WTC11 (cell line): Measurements from ENCODE around the gene ZNF775. TPM values are rescaled to one million over a fixed set of nuclear protein-coding genes. Genes with fewer than 3 reads are reported as not detected.
A peak's percentile ranks its signal among the peaks of the same experiment; 100 is the strongest.

Experiments
- ATAC-seq: fragments of 200-7000 bp; cut with Tn5 transposase; 2 replicates; pipeline ENCODE4 v1.10.0; 2021; ENCODE audit warnings: mild to moderate bottlenecking, moderate library complexity
- CTCF ChIA-PET: fragments of 300-600 bp; sonication (Branson Sonifier 250); formaldehyde crosslinking; loops from one replicate; lab custom pipeline; 2021; ENCODE audit warnings: antibody characterized with exemption; lab: Charles Lee
- POLR2A ChIA-PET: fragments of 350-600 bp; sonication (Branson Sonifier 250); formaldehyde crosslinking; loops from one replicate; lab custom pipeline; 2021; ENCODE audit warnings: antibody characterized with exemption; lab: Charles Lee
- DNase-seq: peaks from one replicate; pipeline ENCODE4 v3.0.0; 2021; ENCODE audit warnings: low spot score
- H3K27ac Mint-ChIP-seq: 2 replicates; pipeline ENCODE4 v1.8.0; 2021; ENCODE audit warnings: mixed read lengths
- H3K27me3 Mint-ChIP-seq: 2 replicates; pipeline ENCODE4 v1.8.0; 2021; ENCODE audit warnings: low read depth, mild to moderate bottlenecking, moderate library complexity, mixed read lengths
- H3K36me3 Mint-ChIP-seq: 2 replicates; pipeline ENCODE4 v1.8.0; 2021; ENCODE audit warnings: mixed read lengths
- H3K4me1 Mint-ChIP-seq: 2 replicates; pipeline ENCODE4 v1.8.0; 2022; ENCODE audit warnings: mixed read lengths
- H3K4me3 Mint-ChIP-seq: 2 replicates; pipeline ENCODE4 v1.8.0; 2021; ENCODE audit warnings: mild to moderate bottlenecking, moderate library complexity, mixed read lengths
- H3K9me3 Mint-ChIP-seq: 2 replicates; pipeline ENCODE4 v1.8.0; 2021; ENCODE audit warnings: mixed read lengths
- ATF3 ChIP-seq: sonication (generic); formaldehyde crosslinking; conservative IDR thresholded peaks from 2 replicates; pipeline ENCODE4 v1.8.1; 2022; ENCODE audit warnings: mild to moderate bottlenecking, missing genetic modification reagents
- CBFB ChIP-seq: sonication (generic); formaldehyde crosslinking; IDR thresholded peaks from 2 replicates; pipeline ENCODE4 v1.8.1; 2022; ENCODE audit warnings: mild to moderate bottlenecking, low read depth, missing genetic modification reagents
- E2F4 ChIP-seq: sonication (generic); formaldehyde crosslinking; IDR thresholded peaks from 2 replicates; pipeline ENCODE4 v1.8.1; 2022; ENCODE audit warnings: low read depth, mild to moderate bottlenecking, moderate library complexity, missing genetic modification reagents, borderline replicate concordance
- JAZF1 ChIP-seq: fragments of 250-450 bp; sonication (Bioruptor Pico); IDR thresholded peaks from 2 replicates; pipeline ENCODE4 v1.9.0; 2021; ENCODE audit warnings: moderate library complexity, mild to moderate bottlenecking, inconsistent platforms
- JUN ChIP-seq: sonication (generic); formaldehyde crosslinking; IDR thresholded peaks from 2 replicates; pipeline ENCODE4 v1.8.0; 2023; ENCODE audit warnings: mild to moderate bottlenecking, missing genetic modification reagents
- KAT7 ChIP-seq: sonication (generic); formaldehyde crosslinking; IDR thresholded peaks from 2 replicates; pipeline ENCODE4 v1.8.1; 2023; ENCODE audit warnings: missing genetic modification reagents, mild to moderate bottlenecking, borderline replicate concordance
- MLX ChIP-seq: sonication (generic); formaldehyde crosslinking; IDR thresholded peaks from 2 replicates; pipeline ENCODE4 v1.8.1; 2023; ENCODE audit warnings: mild to moderate bottlenecking, missing genetic modification reagents, moderate library complexity
- MYBL2 ChIP-seq: sonication (generic); formaldehyde crosslinking; IDR thresholded peaks from 2 replicates; pipeline ENCODE4 v1.8.1; 2023; ENCODE audit warnings: mild to moderate bottlenecking, moderate library complexity, missing genetic modification reagents
- NFE2L1 ChIP-seq: sonication (generic); formaldehyde crosslinking; IDR thresholded peaks from 2 replicates; pipeline ENCODE4 v1.8.1; 2023; ENCODE audit warnings: missing genetic modification reagents
- NR3C1 ChIP-seq: sonication (generic); formaldehyde crosslinking; conservative IDR thresholded peaks from 2 replicates; pipeline ENCODE4 v1.8.1; 2023; ENCODE audit warnings: low read depth, mild to moderate bottlenecking, missing genetic modification reagents
- OVOL2 ChIP-seq: fragments of 250-450 bp; sonication (Bioruptor Pico); IDR thresholded peaks from 2 replicates; pipeline ENCODE4 v1.9.0; 2021; ENCODE audit warnings: mild to moderate bottlenecking, borderline replicate concordance
- RELA ChIP-seq: sonication (generic); formaldehyde crosslinking; IDR thresholded peaks from 2 replicates; pipeline ENCODE4 v1.8.1; 2022; ENCODE audit warnings: missing genetic modification reagents, mild to moderate bottlenecking, borderline replicate concordance
- TCF7 ChIP-seq: sonication (generic); formaldehyde crosslinking; IDR thresholded peaks from 2 replicates; pipeline ENCODE4 v1.8.0; 2022; ENCODE audit warnings: mild to moderate bottlenecking, low read depth, missing genetic modification reagents, moderate library complexity
- TEAD4 ChIP-seq: sonication (generic); formaldehyde crosslinking; IDR thresholded peaks from 2 replicates; pipeline ENCODE4 v1.8.0; 2022; ENCODE audit warnings: mild to moderate bottlenecking, missing genetic modification reagents
- ZNF121 ChIP-seq: sonication (generic); formaldehyde crosslinking; IDR thresholded peaks from 2 replicates; pipeline ENCODE4 v1.8.0; 2023; ENCODE audit warnings: missing genetic modification reagents
- ZNF317 ChIP-seq: sonication (generic); formaldehyde crosslinking; IDR thresholded peaks from 2 replicates; pipeline ENCODE4 v1.8.1; 2023; ENCODE audit warnings: low read depth, mild to moderate bottlenecking, moderate library complexity, missing genetic modification reagents, borderline replicate concordance
- ZNF396 ChIP-seq: fragments of 250-450 bp; sonication (Bioruptor Pico); IDR thresholded peaks from 2 replicates; pipeline ENCODE4 v1.8.0; 2021; ENCODE audit warnings: mild to moderate bottlenecking, moderate library complexity, borderline replicate concordance
- ZNF416 ChIP-seq: fragments of 250-450 bp; sonication (Bioruptor Pico); IDR thresholded peaks from 2 replicates; pipeline ENCODE4 v1.9.0; 2021; ENCODE audit warnings: mild to moderate bottlenecking, inconsistent platforms
- total RNA-seq: library from RNA; stranded (reverse); gene quantifications from 3 replicates; pipeline ENCODE4 v1.2.3, GENCODE V29; 2021
- TF ChIP-seq, protein P1 (sequence below): sonication (generic); formaldehyde crosslinking; IDR thresholded peaks from 2 replicates; pipeline ENCODE4 v1.8.1; 2022; ENCODE audit warnings: missing genetic modification reagents, borderline replicate concordance
- TF ChIP-seq, protein P2 (sequence below): sonication (generic); formaldehyde crosslinking; IDR thresholded peaks from 2 replicates; pipeline ENCODE4 v1.8.1; 2023; ENCODE audit warnings: mild to moderate bottlenecking, missing genetic modification reagents, moderate library complexity
- TF ChIP-seq, protein P3 (sequence below): sonication (generic); formaldehyde crosslinking; IDR thresholded peaks from 2 replicates; pipeline ENCODE4 v1.8.0; 2022; ENCODE audit warnings: mild to moderate bottlenecking, missing genetic modification reagents

The ZNF775 gene
- total RNA-seq, 1 experiment from 2014 or later = 25.4 TPM

DNA sequence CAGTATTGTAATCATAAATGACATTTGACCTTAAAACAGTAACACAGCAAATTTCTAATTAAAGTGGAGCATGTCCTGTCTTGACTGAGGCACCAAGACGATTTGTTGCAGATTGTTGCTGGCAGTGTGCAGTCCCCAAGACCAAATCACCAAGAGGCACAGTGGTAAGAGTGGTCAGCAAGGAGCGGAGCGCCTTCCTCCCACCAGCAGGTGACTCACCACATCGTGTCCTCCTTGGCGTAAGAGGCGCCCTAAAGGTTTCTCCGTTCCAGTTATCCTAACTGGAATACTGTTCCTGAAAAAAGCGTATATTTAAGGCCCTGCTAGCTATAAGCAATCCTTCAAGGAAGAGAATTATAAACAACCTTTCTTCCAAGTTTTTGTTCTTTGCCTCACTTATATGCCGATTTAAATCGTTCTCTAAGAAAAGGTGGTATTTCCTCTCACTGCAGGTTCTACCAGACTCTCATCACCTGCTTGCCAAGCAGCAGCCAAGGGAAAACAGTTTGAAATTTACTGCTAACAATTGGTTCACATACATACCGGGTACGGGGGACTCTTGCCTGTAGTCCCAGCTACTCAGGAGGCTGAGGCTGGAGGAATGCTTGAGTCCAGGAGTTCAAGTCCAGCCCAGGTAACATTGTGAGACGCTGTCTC lies 21.2 kb upstream of the ZNF775 start:
- CTCF ChIA-PET = interaction anchor here (0.6 to 1.0 kb wide), 4 partner anchors 12 to 38 kb away, joined by 4 read pairs; no protein-coding TSS in a partner anchor
- Mint-ChIP-seq H3K4me3 (no peak overlapping the region), H3K36me3 (no peaks in the 10 kb centered on the region), H3K27me3 (no peaks in the 10 kb centered on the region; the same call in 1 of the 2 replicates), H3K9me3 (no peaks in the 10 kb centered on the region; the same call in 1 of the 2 replicates), H3K27ac (peak overlapping the region; percentile 73), H3K4me1 (peaks cover 34% of the 10 kb centered on the region)
- ATAC-seq (peak; percentile 75), DNase-seq (no peak)
- POLR2A ChIA-PET = interaction anchor here (0.7 kb wide), 1 partner anchor 50 kb away, joined by 5 read pairs; no protein-coding TSS in a partner anchor
- TF ChIP-seq OVOL2 (no peak), JUN (CRISPR knock-in tag) (no peak), KAT7 (CRISPR knock-in tag) (no peak), NR3C1 (CRISPR knock-in tag) (no peak), E2F4 (CRISPR knock-in tag) (no peak), RELA (no peak), CBFB (CRISPR knock-in tag) (no peak), ZNF396 (CRISPR knock-in tag) (no peak)
- TF ChIP-seq, protein P1, sequence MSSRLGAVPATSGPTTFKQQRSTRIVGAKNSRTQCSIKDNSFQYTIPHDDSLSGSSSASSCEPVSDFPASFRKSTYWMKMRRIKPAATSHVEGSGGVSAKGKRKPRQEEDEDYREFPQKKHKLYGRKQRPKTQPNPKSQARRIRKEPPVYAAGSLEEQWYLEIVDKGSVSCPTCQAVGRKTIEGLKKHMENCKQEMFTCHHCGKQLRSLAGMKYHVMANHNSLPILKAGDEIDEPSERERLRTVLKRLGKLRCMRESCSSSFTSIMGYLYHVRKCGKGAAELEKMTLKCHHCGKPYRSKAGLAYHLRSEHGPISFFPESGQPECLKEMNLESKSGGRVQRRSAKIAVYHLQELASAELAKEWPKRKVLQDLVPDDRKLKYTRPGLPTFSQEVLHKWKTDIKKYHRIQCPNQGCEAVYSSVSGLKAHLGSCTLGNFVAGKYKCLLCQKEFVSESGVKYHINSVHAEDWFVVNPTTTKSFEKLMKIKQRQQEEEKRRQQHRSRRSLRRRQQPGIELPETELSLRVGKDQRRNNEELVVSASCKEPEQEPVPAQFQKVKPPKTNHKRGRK (CRISPR knock-in tag) = no peak
- TF ChIP-seq, protein P2, sequence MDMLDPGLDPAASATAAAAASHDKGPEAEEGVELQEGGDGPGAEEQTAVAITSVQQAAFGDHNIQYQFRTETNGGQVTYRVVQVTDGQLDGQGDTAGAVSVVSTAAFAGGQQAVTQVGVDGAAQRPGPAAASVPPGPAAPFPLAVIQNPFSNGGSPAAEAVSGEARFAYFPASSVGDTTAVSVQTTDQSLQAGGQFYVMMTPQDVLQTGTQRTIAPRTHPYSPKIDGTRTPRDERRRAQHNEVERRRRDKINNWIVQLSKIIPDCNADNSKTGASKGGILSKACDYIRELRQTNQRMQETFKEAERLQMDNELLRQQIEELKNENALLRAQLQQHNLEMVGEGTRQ (CRISPR knock-in tag) = no peak

DNA sequence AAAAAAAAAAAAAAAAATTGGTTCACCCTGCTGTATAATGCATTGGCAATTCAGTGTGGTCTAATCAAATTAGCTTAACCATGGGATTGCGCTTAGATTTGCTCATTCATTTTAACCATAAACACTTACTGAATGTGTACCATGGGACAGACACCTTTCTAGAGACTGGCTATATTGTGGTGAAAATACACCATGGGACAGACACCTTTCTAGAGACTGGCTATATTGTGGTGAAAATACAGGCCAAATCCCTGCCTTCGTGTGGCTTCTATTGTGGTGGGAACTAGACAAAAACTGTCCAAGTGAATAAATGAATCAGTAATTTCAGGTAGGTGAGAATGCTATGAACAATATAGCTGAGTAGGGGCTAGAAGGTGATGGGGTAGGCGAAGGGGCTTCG lies 20.7 kb upstream of the ZNF775 start:
- ATAC-seq = no peak
- ChIA-PET CTCF (interaction anchor here (0.6 to 1.0 kb wide), 4 partner anchors 11 to 37 kb away, joined by 4 read pairs; no protein-coding TSS in a partner anchor), POLR2A (interaction anchor here (0.7 kb wide), 1 partner anchor 49 kb away, joined by 5 read pairs; no protein-coding TSS in a partner anchor)
- Mint-ChIP-seq H3K9me3 (no peaks in the 10 kb centered on the region; the same call in 1 of the 2 replicates), H3K4me1 (peaks cover 40% of the 10 kb centered on the region), H3K27me3 (no peaks in the 10 kb centered on the region; the same call in 1 of the 2 replicates), H3K36me3 (no peaks in the 10 kb centered on the region), H3K27ac (no peak overlapping the region), H3K4me3 (no peak overlapping the region)
- DNase-seq = no peak
- TF ChIP-seq ZNF121 (CRISPR knock-in tag) = no peak
- TF ChIP-seq OVOL2 = no peak
- TF ChIP-seq, protein P3, sequence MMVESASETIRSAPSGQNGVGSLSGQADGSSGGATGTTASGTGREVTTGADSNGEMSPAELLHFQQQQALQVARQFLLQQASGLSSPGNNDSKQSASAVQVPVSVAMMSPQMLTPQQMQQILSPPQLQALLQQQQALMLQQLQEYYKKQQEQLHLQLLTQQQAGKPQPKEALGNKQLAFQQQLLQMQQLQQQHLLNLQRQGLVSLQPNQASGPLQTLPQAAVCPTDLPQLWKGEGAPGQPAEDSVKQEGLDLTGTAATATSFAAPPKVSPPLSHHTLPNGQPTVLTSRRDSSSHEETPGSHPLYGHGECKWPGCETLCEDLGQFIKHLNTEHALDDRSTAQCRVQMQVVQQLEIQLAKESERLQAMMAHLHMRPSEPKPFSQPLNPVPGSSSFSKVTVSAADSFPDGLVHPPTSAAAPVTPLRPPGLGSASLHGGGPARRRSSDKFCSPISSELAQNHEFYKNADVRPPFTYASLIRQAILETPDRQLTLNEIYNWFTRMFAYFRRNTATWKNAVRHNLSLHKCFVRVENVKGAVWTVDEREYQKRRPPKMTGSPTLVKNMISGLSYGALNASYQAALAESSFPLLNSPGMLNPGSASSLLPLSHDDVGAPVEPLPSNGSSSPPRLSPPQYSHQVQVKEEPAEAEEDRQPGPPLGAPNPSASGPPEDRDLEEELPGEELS (CRISPR knock-in tag) = no peak
- no peak for TF ChIP-seq NFE2L1 (CRISPR knock-in tag)
- no peak for TF ChIP-seq MYBL2
- no peak for TF ChIP-seq ZNF317
- no peak for TF ChIP-seq ZNF416 (CRISPR knock-in tag)
- TF ChIP-seq JAZF1 (CRISPR knock-in tag) = no peak
- TF ChIP-seq TCF7 (CRISPR knock-in tag) = no peak
- TF ChIP-seq, protein P1 (CRISPR knock-in tag) = no peak
- TF ChIP-seq KAT7 (CRISPR knock-in tag) = no peak
- TF ChIP-seq ATF3 (CRISPR knock-in tag) = no peak
- TF ChIP-seq MLX (CRISPR knock-in tag) = no peak
- TF ChIP-seq TEAD4 (CRISPR knock-in tag) = no peak
